ENCODE results near the gene PPP6R3.

Gene PPP6R3

GRCh38 chr11:68545347-68545746 lies 84.8 kb downstream of the PPP6R3 start:
- CTCF ChIA-PET = interaction anchor here (1.2 to 1.4 kb wide), 2 partner anchors 22 to 39 kb away, joined by 3 to 4 read pairs; no protein-coding TSS in a partner anchor
- no peak overlapping the region for H3K4me3 ChIP-seq (ENCODE audit: low read depth, low read length)
- POLR2A ChIA-PET = no interaction called here
- no peak for TF ChIP-seq CTCF (IDR thresholded peaks at IDR 0.05; ENCODE audit: insufficient read depth, low read length, missing control alignments)
- DNase-seq (ENCODE audit: low read depth, low spot score) = no peak

GRCh38 chr11:68545796-68546195 lies 85.2 kb downstream of the PPP6R3 start:
- DNase-seq (ENCODE audit: low read depth, low spot score) = no peak
- no peak overlapping the region for H3K4me3 ChIP-seq (ENCODE audit: low read depth, low read length)
- POLR2A ChIA-PET = no interaction called here
- CTCF ChIA-PET = interaction anchor here (1.2 to 1.4 kb wide), 2 partner anchors 22 to 39 kb away, joined by 3 to 4 read pairs; no protein-coding TSS in a partner anchor
- TF ChIP-seq CTCF (IDR thresholded peaks at IDR 0.05; ENCODE audit: insufficient read depth, low read length, missing control alignments) = no peak

GRCh38 chr11:68546555-68546954 lies 86.0 kb downstream of the PPP6R3 start:
- CTCF ChIA-PET = interaction anchor here (1.2 to 1.4 kb wide), 2 partner anchors 23 to 38 kb away, joined by 3 to 4 read pairs; no protein-coding TSS in a partner anchor
- POLR2A ChIA-PET = no interaction called here
- H3K4me3 ChIP-seq (ENCODE audit: low read depth, low read length) = no peak overlapping the region
- no peak for TF ChIP-seq CTCF (IDR thresholded peaks at IDR 0.05; ENCODE audit: insufficient read depth, low read length, missing control alignments)
- no peak for DNase-seq (ENCODE audit: low read depth, low spot score)

GRCh38 chr11:68549789-68550484 lies 89.4 kb downstream of the PPP6R3 start:
- no peak for DNase-seq (ENCODE audit: low read depth, low spot score)
- no peak overlapping the region for H3K4me3 ChIP-seq (ENCODE audit: low read depth, low read length)
- ChIA-PET CTCF (interaction anchor here (1.4 kb wide), 1 partner anchor 61 kb away, joined by 3 read pairs; no protein-coding TSS in a partner anchor), POLR2A (interaction anchor here (0.6 kb wide), 1 partner anchor 25 kb away, joined by 3 read pairs; no protein-coding TSS in a partner anchor)
- no peak for TF ChIP-seq CTCF (IDR thresholded peaks at IDR 0.05; ENCODE audit: insufficient read depth, low read length, missing control alignments)

- TF ChIP-seq CTCF (IDR thresholded peaks at IDR 0.05; ENCODE audit: insufficient read depth, low read length, missing control alignments) = no peak
- no peak overlapping the region for H3K4me3 ChIP-seq (ENCODE audit: low read depth, low read length)
- no peak for DNase-seq (ENCODE audit: low read depth, low spot score)
- ChIA-PET CTCF (interaction anchor here (1.4 kb wide), 1 partner anchor 61 kb away, joined by 3 read pairs; no protein-coding TSS in a partner anchor), POLR2A (interaction anchor here (0.6 kb wide), 1 partner anchor 26 kb away, joined by 3 read pairs; no protein-coding TSS in a partner anchor)
Observed at GRCh38 chr11:68550485-68550817, 89.9 kb downstream of the PPP6R3 start.

- ChIA-PET CTCF (interaction anchor here (1.4 kb wide), 1 partner anchor 60 kb away, joined by 3 read pairs; no protein-coding TSS in a partner anchor), POLR2A (no interaction called here)
- TF ChIP-seq CTCF (IDR thresholded peaks at IDR 0.05; ENCODE audit: insufficient read depth, low read length, missing control alignments) = no peak
- no peak for DNase-seq (ENCODE audit: low read depth, low spot score)
- H3K4me3 ChIP-seq (ENCODE audit: low read depth, low read length) = no peak overlapping the region
Observed at GRCh38 chr11:68551223-68551622, 90.7 kb downstream of the PPP6R3 start.
